Nephron (organoid): Measurements from ENCODE around the gene PLEKHA6.

Experiments
- H3K27ac Mint-ChIP-seq, 3 experiments: 2 replicates each; pipeline ENCODE4 v1.8.0; 2020; ENCODE audit warnings: mixed read lengths in 3 of 3, mild to moderate bottlenecking in 2 of 3, moderate library complexity in 1 of 3
- H3K27me3 Mint-ChIP-seq: 2 replicates; pipeline ENCODE4 v1.8.0; 2021; ENCODE audit warnings: low read depth, mild to moderate bottlenecking, moderate library complexity, mixed read lengths
- H3K36me3 Mint-ChIP-seq: 2 replicates; pipeline ENCODE4 v1.8.0; 2020; ENCODE audit warnings: low read depth, mixed read lengths
- H3K4me1 Mint-ChIP-seq: 2 replicates; pipeline ENCODE4 v1.8.0; 2020; ENCODE audit warnings: mixed read lengths
- H3K4me3 Mint-ChIP-seq, 3 experiments: 2 replicates each; pipeline ENCODE4 v1.8.0; 2020; ENCODE audit warnings: mild to moderate bottlenecking in 3 of 3, mixed read lengths in 3 of 3, moderate library complexity in 2 of 3
- H3K9me3 Mint-ChIP-seq: 2 replicates; pipeline ENCODE4 v1.8.0; 2020; ENCODE audit warnings: mixed read lengths
- CTCF ChIP-seq, 3 experiments: fragments of 200-600 bp; sonication (generic); IDR thresholded peaks; one replicate each; pipeline ENCODE4 v1.5.0; 2021; ENCODE audit warnings: antibody characterized with exemption in 3 of 3; ENCODE audit not compliant: unreplicated experiment in 3 of 3

Gene PLEKHA6

DNA sequence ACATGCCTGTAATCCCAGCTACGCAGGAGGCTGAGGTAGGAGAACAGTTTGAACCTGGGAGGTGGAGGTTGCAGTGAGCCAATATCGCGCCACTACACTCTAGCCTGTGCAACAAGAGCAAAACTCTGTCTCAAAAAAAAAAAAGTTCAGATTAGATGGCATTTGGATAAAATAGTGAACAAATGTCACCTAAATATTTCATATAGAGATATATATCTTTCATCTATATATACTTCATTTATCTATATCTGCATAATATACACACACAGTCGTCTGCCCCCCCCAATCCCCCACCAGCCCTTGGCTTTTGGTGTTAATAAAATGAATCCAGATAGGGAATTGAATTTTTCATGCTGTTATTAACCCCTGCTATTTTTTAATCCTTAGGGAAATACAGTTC is 46.9 kb upstream of the PLEKHA6 start:
- no peak overlapping the region for H3K27ac Mint-ChIP-seq
- no peak for TF ChIP-seq CTCF (IDR thresholded peaks at IDR 0.05; ENCODE audit: unreplicated experiment in 3 of 3)
- H3K36me3 Mint-ChIP-seq = peaks cover 35% of the 10 kb centered on the region
- H3K4me3 Mint-ChIP-seq = peak overlapping the region; percentile 96 to 99 (median 99)
- H3K9me3 Mint-ChIP-seq = no peaks in the 10 kb centered on the region
- no peaks in the 10 kb centered on the region for H3K27me3 Mint-ChIP-seq
- H3K4me1 Mint-ChIP-seq = peaks cover 24% of the 10 kb centered on the region

GRCh38 chr1:204405988-204406387 is 46.3 kb upstream of the PLEKHA6 start:
- peaks cover 24% of the 10 kb centered on the region for H3K4me1 Mint-ChIP-seq
- H3K27me3 Mint-ChIP-seq = no peaks in the 10 kb centered on the region
- no peak for TF ChIP-seq CTCF (IDR thresholded peaks at IDR 0.05; ENCODE audit: unreplicated experiment in 3 of 3)
- no peaks in the 10 kb centered on the region for H3K9me3 Mint-ChIP-seq
- peak overlapping the region in 1 of 3 experiments; percentile 32 for H3K27ac Mint-ChIP-seq
- H3K4me3 Mint-ChIP-seq = peak overlapping the region; percentile 33 to 99 (median 96)
- peaks cover 40% of the 10 kb centered on the region for H3K36me3 Mint-ChIP-seq

DNA sequence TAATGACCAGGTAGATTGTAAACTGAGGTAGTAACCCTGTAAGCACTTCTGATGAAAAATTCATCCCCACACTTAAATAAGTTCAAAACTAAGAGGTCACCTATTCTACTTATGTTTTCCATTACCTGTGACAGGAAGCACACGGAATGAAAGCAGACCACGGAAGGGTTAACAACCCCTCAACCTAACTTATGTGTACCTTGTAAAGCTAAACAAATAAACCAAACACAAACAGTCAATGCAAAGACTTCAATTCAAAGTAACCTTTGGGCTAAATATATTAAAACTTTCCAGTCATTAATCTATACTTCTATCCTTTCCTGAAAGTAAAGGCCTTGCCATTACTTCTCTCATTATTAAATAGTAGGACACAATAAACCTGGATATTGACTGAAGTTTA is 44.9 kb upstream of the PLEKHA6 start:
- TF ChIP-seq CTCF (IDR thresholded peaks at IDR 0.05; ENCODE audit: unreplicated experiment in 3 of 3) = no peak
- peaks cover 24% of the 10 kb centered on the region for H3K4me1 Mint-ChIP-seq
- H3K36me3 Mint-ChIP-seq = peaks cover 54% of the 10 kb centered on the region
- no peaks in the 10 kb centered on the region for H3K9me3 Mint-ChIP-seq
- H3K27me3 Mint-ChIP-seq = no peaks in the 10 kb centered on the region
- no peak overlapping the region for H3K27ac Mint-ChIP-seq
- no peak overlapping the region for H3K4me3 Mint-ChIP-seq

GRCh38 chr1:204402391-204402790 is 42.7 kb upstream of the PLEKHA6 start:
- H3K9me3 Mint-ChIP-seq = no peaks in the 10 kb centered on the region
- peaks cover 13% of the 10 kb centered on the region for H3K4me1 Mint-ChIP-seq
- H3K27ac Mint-ChIP-seq = no peak overlapping the region
- no peak overlapping the region for H3K4me3 Mint-ChIP-seq
- no peaks in the 10 kb centered on the region for H3K27me3 Mint-ChIP-seq
- peaks cover 52% of the 10 kb centered on the region for H3K36me3 Mint-ChIP-seq
- no peak for TF ChIP-seq CTCF (IDR thresholded peaks at IDR 0.05; ENCODE audit: unreplicated experiment in 3 of 3)

- Mint-ChIP-seq H3K36me3 (peaks cover 52% of the 10 kb centered on the region), H3K9me3 (no peaks in the 10 kb centered on the region), H3K4me1 (peaks cover 8% of the 10 kb centered on the region), H3K27me3 (no peaks in the 10 kb centered on the region), H3K27ac (no peak overlapping the region), H3K4me3 (no peak overlapping the region)
- TF ChIP-seq CTCF (IDR thresholded peaks at IDR 0.05; ENCODE audit: unreplicated experiment in 3 of 3) = no peak
Measured at GRCh38 chr1:204401730-204402129, 42.0 kb upstream of the PLEKHA6 start.

DNA sequence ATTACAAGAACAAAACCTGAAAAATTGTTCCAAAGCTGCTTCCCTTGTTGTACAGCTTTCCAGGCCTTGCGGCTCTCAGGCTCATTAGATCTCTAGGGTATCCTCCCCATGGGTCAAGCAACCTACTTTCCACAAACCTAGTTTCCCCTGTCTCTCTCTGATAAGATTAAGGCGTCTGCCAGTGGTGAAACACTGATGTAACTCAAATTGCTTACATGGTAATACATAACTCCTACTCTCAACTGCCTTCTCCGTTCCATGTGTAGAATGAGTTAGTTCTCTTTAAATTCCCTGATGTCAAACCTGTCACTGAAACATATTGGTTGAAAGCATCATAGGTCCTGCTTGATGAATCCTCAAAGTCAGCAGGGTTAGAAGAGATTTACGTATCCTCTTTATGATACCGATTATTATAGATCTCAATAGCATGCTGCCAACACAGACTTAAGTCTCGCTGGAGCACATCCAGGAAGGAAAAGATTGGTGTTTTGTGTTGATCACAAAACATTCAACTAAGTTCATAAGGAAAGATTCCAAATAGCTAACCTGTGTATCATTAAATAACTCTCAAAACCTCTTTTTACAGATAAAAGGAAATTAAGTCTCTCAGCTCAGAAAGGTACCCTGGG is 41.3 kb upstream of the PLEKHA6 start:
- H3K36me3 Mint-ChIP-seq = peaks cover 49% of the 10 kb centered on the region
- no peaks in the 10 kb centered on the region for H3K9me3 Mint-ChIP-seq
- H3K27me3 Mint-ChIP-seq = no peaks in the 10 kb centered on the region
- H3K4me1 Mint-ChIP-seq = peaks cover 3% of the 10 kb centered on the region
- no peak for TF ChIP-seq CTCF (IDR thresholded peaks at IDR 0.05; ENCODE audit: unreplicated experiment in 3 of 3)
- H3K4me3 Mint-ChIP-seq = no peak overlapping the region
- no peak overlapping the region for H3K27ac Mint-ChIP-seq
